ENCODE results near the gene TFAP2E.

Gene TFAP2E

DNA sequence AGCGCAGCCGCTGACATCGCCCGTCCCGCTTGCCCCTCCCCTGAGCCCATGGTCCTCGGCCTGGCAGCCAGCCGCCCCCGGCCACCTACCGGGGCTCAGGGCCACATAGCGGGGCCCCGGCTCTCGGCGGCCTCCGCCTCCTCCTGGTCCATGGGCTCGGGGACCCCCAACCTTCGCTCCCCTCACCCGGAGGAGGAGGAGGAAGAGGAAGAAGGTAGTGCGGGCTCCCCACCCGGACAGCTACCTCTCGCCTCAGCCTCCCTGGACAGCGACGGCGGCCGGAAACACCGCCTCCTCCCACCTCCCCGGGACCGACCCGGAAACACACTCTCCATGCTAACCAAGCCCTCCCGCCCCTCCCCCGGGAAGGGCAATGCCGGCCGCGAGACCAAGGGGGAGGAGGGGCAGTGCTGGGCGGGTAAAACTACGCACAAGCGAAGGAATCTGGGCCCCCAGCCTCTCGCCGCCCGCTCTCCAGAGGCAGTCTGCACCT is 15.9 kb upstream of the TFAP2E start, which contains the start of gene KIAA0319L:
Gene KIAA0319L (minus strand): TSS at position 286 of the 493 bp plus-strand sequence. CDS start 2,912 bp downstream, outside the sequence.
- peak; percentile 66 for DNase-seq (ENCODE audit: low spot score)

DNA sequence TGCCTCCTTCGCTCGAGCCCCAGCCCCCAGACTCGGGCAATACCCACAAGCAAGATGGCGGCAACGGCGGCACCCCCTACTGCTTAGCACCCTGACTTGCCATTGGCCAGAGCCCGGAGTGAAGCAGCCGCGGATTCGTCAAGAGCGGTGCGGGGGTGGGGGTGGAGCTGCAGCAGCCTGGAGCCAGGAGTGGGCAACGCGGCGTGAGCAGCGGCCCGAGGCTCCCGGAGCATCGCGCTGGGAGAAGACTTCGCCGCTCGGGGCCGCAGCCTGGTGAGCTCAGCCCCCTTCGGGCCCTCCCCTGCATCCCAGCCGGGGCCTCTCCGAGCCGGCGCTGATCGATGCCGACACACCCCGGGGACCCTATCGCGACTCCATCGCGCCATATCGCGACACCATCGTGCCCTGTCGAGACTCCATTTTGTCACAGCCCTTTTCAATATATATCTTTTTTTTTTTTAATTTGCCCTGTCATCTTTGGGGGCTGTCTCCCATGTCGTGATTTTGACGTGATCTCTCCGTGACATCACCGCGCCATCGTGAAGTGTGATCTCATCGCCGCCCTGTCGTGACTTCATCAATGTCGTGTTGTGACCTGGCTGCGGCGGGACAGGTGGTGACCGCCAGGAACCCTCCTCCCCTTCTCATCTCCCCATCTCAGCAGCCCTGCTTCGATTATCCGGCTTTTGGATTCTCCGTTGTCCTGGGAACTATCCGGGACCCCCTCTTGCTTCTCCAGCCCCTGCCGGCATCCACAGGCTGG is 15.3 kb upstream of the TFAP2E start, which contains the start of gene NCDN:
Gene NCDN (plus strand): TSS at position 189 of the 763 bp plus-strand sequence. CDS start 392 bp downstream, at position 581.
- DNase-seq (ENCODE audit: low spot score) = peak; percentile 79

GRCh38 chr1:35558374-35559316 is 14.5 kb upstream of the TFAP2E start:
- no peak for DNase-seq (ENCODE audit: low spot score)

DNA sequence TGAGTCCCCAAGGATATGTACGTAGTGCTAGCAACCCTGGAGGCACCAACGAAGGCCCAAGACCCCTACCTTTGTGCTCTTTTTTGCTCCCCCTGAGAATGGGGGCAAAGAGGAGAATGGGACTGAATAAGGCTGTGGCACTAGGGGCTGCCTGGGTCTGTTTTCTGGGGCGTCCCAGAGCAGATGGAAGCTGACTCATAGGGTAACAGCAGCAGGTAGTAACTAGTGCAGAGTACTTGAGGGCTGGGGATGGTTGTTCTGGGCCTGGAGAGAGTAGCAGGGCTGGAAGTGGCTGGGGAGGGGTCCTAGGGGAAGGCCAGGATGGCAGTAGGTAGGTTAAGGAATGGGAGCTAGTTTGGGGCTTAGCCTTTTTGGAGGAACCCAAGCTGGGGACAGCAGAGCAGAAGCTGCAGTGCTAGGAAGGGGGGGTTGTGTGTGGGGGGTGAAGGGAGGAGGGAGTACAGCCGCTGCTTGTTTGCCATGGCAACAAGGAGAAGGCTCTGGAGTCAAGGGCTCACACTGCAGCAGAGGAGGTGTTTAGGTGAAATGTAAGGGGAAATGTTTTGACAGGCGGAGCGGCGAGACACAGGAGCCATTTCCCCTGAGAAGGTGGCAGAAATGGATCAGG is 13.7 kb upstream of the TFAP2E start:
- no peak for DNase-seq (ENCODE audit: low spot score)

DNA sequence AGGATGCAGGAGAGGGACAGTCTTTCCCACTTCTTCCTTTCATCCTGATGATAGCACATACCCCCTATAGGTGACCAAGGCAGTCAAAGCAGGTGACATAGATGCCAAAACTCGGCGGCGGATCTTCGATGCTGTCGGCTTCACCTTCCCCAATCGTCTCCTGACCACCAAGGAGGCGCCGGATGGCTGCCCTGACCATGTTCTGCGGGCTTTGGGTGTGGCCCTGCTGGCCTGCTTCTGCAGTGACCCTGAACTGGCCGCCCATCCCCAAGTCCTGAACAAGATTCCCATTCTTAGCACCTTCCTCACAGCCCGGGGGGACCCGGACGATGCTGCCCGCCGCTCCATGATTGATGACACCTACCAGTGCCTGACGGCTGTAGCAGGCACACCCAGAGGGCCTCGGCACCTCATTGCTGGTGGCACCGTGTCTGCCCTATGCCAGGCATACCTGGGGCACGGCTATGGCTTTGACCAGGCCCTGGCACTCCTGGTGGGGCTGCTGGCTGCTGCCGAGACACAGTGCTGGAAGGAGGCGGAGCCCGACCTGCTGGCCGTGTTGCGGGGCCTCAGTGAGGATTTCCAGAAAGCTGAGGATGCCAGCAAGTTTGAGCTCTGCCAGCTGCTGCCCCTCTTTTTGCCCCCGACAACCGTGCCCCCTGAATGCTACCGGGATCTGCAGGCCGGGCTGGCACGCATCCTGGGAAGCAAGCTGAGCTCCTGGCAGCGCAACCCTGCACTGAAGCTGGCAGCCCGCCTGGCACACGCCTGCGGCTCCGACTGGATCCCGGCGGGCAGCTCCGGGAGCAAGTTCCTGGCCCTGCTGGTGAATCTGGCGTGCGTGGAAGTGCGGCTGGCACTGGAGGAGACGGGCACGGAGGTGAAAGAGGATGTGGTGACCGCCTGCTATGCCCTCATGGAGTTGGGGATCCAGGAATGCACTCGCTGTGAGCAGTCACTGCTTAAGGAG is 12.6 kb upstream of the TFAP2E start:
- no peak for DNase-seq (ENCODE audit: low spot score)

GRCh38 chr1:35561297-35561971 is 11.7 kb upstream of the TFAP2E start:
- DNase-seq (ENCODE audit: low spot score) = no peak

DNA sequence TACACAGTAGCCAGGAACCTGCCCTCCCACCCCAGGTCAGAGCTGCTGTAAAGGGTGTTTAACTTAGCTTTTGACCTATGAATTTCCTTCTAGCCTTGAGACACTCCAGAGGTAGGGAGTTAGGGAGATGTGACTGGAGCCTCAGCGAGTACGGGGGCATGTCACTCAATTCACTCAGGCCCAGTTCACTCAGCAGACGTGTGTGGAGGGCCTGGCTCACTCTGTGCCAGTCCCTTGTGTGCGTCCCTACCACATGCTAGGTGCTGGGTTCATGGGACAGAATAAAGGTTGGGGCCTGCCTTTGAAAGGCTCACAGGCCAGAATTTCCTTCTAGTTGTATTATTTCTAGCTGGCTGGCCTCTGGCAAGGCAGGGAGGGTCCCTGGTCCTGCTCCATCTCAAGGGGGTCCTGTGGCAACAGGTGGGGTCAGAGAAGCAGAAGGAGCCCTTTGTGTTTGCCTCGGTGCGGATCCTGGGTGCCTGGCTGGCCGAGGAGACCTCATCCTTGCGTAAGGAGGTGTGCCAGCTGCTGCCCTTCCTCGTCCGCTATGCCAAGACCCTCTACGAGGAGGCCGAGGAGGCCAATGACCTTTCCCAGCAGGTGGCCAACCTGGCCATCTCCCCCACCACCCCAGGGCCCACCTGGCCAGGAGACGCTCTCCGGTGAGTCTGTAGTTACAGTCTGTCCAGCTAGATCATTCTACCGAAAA is 11.0 kb upstream of the TFAP2E start:
- DNase-seq (ENCODE audit: low spot score) = no peak

- DNase-seq (ENCODE audit: low spot score) = no peak
These were observed 9.9 kb upstream of the TFAP2E start for GRCh38 chr1:35563166-35563565.

GRCh38 chr1:35564037-35564883 is 8.9 kb upstream of the TFAP2E start:
- peak; percentile 73 for DNase-seq (ENCODE audit: low spot score)

GRCh38 chr1:35564884-35565741 is 8.0 kb upstream of the TFAP2E start:
- DNase-seq (ENCODE audit: low spot score) = no peak

DNA sequence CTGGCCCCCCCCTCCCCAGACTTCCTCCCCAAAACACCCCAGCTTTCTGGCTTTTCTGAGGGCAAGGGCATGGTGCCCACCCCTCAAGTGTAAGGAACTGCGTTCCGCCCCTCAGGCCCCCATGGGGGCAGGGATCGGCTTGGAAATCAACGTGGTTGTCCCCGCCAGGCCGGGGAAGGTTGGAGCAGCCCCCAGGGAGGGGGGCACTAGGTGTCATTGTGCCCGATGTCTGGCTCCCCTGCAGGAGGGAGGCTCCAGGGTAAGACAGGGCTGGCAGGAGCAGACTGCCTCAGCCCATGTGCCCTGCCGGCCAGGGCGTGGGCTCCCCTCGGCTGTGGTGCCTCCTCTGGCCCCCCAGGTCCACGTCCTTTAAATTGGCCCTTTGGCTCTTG is 7.4 kb upstream of the TFAP2E start:
- no peak for DNase-seq (ENCODE audit: low spot score)

- DNase-seq (ENCODE audit: low spot score) = no peak
These were observed 5.1 kb upstream of the TFAP2E start for GRCh38 chr1:35567947-35568558.

DNA sequence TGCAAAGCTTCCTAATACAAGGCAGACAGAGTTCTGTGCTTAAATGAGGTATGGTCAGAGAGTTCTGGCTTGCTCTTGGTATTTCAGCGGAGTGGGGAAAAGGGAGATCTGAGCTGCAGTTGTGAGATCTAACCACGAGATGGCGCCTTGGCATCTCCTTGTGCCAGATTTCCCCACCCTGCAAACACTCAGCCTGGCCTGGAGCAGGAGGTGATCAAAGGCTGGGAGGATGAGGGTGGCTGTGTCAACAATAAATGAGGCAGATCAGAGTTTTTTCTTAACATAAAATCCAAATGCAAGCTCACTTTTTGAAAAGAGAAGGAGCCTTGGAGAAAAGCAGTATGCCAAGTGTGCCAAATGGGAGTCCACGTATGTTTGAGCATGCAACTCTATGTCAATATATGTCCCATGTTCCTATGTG is 4.1 kb upstream of the TFAP2E start:
- peak; percentile 85 for DNase-seq (ENCODE audit: low spot score)

GRCh38 chr1:35569936-35570335 is 3.2 kb upstream of the TFAP2E start:
- DNase-seq (ENCODE audit: low spot score) = no peak

DNA sequence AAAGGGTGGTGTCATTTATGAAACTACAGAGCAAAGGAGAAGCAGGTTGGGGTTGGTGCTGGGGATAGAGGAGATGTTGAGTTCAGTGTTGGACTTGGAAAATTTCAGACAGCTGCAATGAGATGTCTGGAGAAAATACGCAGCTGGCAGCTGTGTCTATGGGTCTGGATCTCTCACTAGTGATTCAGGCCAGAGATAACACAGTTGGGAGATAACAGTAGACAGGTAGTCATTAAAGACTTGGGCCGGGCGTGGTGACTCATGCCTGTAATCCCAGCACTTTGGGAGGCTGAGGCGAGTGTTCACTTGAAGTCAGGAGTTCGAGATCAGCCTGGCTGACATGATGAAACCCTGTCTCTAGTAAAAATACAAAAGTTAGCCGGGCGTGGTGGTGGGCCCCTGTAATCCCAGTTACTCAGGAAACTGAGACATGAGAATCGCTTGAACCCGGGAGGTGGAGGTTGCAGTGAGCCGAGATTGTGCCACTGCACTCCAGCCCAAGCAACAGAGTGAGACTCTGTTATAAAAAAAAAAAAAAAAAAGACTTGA is 2.5 kb upstream of the TFAP2E start:
- no peak for DNase-seq (ENCODE audit: low spot score)

DNA sequence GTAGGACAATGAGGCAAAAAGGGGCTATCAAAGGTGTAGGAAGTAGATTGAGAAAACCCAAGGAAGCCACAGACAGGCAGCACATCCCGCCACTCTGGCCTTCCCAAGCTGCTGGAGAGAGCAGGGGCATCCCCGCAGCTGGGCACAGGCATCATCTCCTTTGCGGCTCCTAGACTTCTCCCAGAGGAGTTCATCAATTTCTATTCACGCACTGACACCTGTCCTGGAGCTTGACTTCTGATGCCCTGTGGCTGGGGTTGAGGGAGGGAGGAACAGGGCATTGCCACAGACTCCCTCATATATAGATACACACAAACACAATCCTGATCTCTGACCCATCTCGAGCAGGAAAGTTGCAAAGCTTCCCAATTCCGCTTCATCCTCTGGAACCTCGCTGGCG is 1.9 kb upstream of the TFAP2E start:
- DNase-seq (ENCODE audit: low spot score) = no peak

DNA sequence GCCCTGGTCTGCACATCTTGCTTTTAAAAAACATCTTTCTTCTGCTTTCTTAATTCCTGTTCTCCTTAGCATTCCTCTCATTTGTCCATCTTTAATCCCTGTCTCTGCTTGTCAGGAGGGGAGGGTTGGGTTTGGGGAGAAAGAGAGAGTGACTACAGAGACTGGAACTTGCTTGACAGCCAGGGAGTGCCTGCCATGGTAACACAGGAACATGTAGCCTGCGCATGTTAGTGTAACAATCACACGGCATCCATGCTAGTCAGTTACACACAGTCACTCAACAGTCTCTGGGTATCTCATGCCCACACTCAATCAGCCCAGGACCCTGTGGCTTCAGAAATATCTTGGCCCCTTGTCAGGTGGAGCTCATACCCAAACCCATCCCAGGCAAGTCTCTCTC is 818 bp upstream of the TFAP2E start:
- DNase-seq (ENCODE audit: low spot score) = no peak

Measured in COLO829 (cell line).